ENCODE data around the gene CCDC73. TPM values are rescaled to one million over a fixed set of nuclear protein-coding genes. Genes with fewer than 3 reads are reported as not detected.
"Not testable (repeated sequence)": the region's sequence is repeated elsewhere in the genome, so short reads cannot be mapped to it uniquely, and the experiment has no call there.

The CCDC73 gene
- total RNA-seq, 4 donors from 2014 or later = not detected

GRCh38 chr11:32616903-32617302 is 177.6 kb downstream of the CCDC73 start:
- no peak for DNase-seq (ENCODE audit: extremely low spot score)
- Histone ChIP-seq H3K4me1 (no peaks in the 10 kb centered on the region), H3K9me3 (peaks cover 0 to 7% (median 0%) of the 10 kb centered on the region in 4 donors), H3K4me3 (no peak overlapping the region), H3K36me3 (no peaks in the 10 kb centered on the region), H3K27me3 (no peaks in the 10 kb centered on the region), H3K27ac (replicated peaks in 1 of 4) (no peak overlapping the region)
- TF ChIP-seq CTCF (IDR thresholded peaks at IDR 0.05) (no peak), POLR2A (IDR thresholded peaks at IDR 0.05; ENCODE audit: low read depth) (no peak), POLR2AphosphoS5 (IDR thresholded peaks at IDR 0.05) (no peak), EP300 (IDR thresholded peaks at IDR 0.05) (no peak)
- 58% methylated on average over 4 of the region's 4 CpGs for WGBS
- intact Hi-C loops (cut with DNase I) = no loop called here

GRCh38 chr11:32615422-32615821 is 179.0 kb downstream of the CCDC73 start:
- H3K9me3 ChIP-seq = no peaks in the 10 kb centered on the region
- no peak for TF ChIP-seq POLR2A (IDR thresholded peaks at IDR 0.05; ENCODE audit: low read depth)
- TF ChIP-seq EP300 (IDR thresholded peaks at IDR 0.05) = no peak
- TF ChIP-seq CTCF (IDR thresholded peaks at IDR 0.05) = no peak
- no peak for TF ChIP-seq POLR2AphosphoS5 (IDR thresholded peaks at IDR 0.05)
- H3K4me1 ChIP-seq = no peaks in the 10 kb centered on the region
- H3K36me3 ChIP-seq = no peaks in the 10 kb centered on the region
- intact Hi-C loops (cut with DNase I) = no loop called here
- H3K4me3 ChIP-seq = no peak overlapping the region
- H3K27me3 ChIP-seq = no peaks in the 10 kb centered on the region
- DNase-seq (ENCODE audit: extremely low spot score) = no peak
- H3K27ac ChIP-seq (replicated peaks in 1 of 4) = no peak overlapping the region

GRCh38 chr11:32613500-32614151 is 180.8 kb downstream of the CCDC73 start:
- H3K9me3 ChIP-seq = no peaks in the 10 kb centered on the region
- intact Hi-C loops (cut with DNase I) = no loop called here
- no peak overlapping the region for H3K27ac ChIP-seq (replicated peaks in 1 of 4)
- no peaks in the 10 kb centered on the region for H3K27me3 ChIP-seq
- no peak for DNase-seq (ENCODE audit: extremely low spot score)
- no peaks in the 10 kb centered on the region for H3K4me1 ChIP-seq
- no peak overlapping the region for H3K4me3 ChIP-seq
- 61% methylated on average over 4 of the region's 4 CpGs for WGBS
- H3K36me3 ChIP-seq = no peaks in the 10 kb centered on the region
- TF ChIP-seq EP300 (IDR thresholded peaks at IDR 0.05) (no peak), POLR2AphosphoS5 (IDR thresholded peaks at IDR 0.05) (no peak), CTCF (IDR thresholded peaks at IDR 0.05) (no peak), POLR2A (IDR thresholded peaks at IDR 0.05; ENCODE audit: low read depth) (no peak)

GRCh38 chr11:32610797-32611352 is 183.6 kb downstream of the CCDC73 start:
- Histone ChIP-seq H3K4me3 (no peak overlapping the region), H3K9me3 (no peaks in the 10 kb centered on the region), H3K27ac (replicated peaks in 1 of 4) (no peak overlapping the region), H3K4me1 (no peaks in the 10 kb centered on the region), H3K36me3 (peaks cover 0 to 6% (median 0%) of the 10 kb centered on the region in 4 donors), H3K27me3 (no peaks in the 10 kb centered on the region)
- no peak for DNase-seq (ENCODE audit: extremely low spot score)
- intact Hi-C loops (cut with DNase I) = no loop called here
- 74% methylated on average over 3 of the region's 3 CpGs for WGBS
- TF ChIP-seq POLR2AphosphoS5 (IDR thresholded peaks at IDR 0.05) (no peak), CTCF (IDR thresholded peaks at IDR 0.05) (no peak), POLR2A (IDR thresholded peaks at IDR 0.05; ENCODE audit: low read depth) (no peak)

- H3K4me3 ChIP-seq; H3K27ac ChIP-seq (replicated peaks in 1 of 4); DNase-seq (ENCODE audit: extremely low spot score); H3K27me3 ChIP-seq; intact Hi-C loops (cut with DNase I); H3K4me1 ChIP-seq; H3K9me3 ChIP-seq: not testable (repeated sequence)
- H3K36me3 ChIP-seq = peaks cover 0 to 26% (median 16%) of the 10 kb centered on the region in 4 donors
- 98% methylated on average over 4 of the region's 4 CpGs for WGBS
Observed at GRCh38 chr11:32608826-32609225, 185.6 kb downstream of the CCDC73 start.

Data from esophagus muscularis mucosa (tissue), 4 donors.